Activated CD8-positive, alpha-beta memory T cell treated with anti-CD3 and anti-CD28 coated beads for 1 hour (primary cell): ENCODE results near the gene ATG10.
"Not testable (repeated sequence)": the region's sequence is repeated elsewhere in the genome, so short reads cannot be mapped to it uniquely, and the experiment has no call there.

Experiments used
- DNase-seq, 2 donors: peaks; one replicate each; pipeline ENCODE4 v3.0.0-alpha.2; 2020; ENCODE audit warnings: low read depth in 1 of 2; ENCODE audit errors: extremely low read depth in 1 of 2

ATG10 gene

GRCh38 chr5:82217917-82218316 is 246.1 kb downstream of the ATG10 start:
- no peak for DNase-seq

DNA sequence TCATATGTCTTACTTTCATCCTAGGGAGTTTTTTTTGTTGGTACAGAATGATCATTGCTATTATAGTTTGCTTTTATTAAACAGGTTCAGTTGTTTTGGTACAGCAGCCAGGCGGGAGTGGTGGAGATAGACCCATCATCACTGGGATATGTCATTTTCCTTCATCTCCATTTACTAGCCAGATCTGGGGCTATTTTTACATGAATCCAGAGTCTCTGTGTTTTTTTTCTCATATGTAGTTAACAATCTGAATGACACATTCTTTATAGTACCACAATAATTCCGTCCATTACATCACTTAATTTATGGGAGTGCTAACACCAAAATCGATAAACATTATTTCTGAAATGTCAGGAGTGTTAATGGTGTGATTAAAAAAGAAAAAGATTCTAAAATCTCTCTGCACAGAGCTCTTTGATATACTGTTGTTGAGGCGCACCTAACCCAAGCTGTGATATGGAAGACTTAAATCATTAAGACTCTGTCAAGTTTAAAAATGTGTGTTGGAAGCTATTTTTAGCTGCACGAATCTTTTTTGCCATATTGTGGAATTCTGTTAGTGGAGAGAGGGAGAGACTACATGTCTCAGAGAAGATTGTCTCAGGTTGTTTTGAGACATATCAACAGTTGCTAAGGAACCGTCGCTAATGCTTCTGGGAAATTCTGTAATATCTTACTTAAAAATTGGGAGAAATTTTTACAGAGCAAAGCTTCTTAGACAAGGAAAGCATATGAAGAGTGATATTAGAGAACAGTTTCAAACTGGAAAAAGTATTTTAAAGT is 246.7 kb downstream of the ATG10 start:
- no peak for DNase-seq

DNA sequence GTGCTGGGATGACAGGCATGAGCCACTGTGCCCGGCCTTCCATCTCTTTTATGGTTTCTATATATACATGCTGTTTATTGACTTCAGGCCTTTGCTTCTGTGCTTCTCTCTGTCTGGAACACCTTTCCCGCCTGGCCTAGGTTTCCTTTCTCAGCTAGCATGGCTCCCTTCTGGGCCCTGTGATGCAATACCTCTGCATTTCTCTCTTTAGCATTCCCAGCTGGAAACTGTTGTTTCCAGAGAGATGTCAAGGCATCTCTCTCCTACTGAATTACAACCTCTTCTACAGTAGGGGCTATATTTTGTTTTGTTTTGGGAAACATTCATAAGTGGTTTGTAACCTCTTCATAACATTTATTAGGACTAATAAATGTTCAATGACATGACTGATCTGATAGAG is 249.2 kb downstream of the ATG10 start:
- DNase-seq: no peak

DNA sequence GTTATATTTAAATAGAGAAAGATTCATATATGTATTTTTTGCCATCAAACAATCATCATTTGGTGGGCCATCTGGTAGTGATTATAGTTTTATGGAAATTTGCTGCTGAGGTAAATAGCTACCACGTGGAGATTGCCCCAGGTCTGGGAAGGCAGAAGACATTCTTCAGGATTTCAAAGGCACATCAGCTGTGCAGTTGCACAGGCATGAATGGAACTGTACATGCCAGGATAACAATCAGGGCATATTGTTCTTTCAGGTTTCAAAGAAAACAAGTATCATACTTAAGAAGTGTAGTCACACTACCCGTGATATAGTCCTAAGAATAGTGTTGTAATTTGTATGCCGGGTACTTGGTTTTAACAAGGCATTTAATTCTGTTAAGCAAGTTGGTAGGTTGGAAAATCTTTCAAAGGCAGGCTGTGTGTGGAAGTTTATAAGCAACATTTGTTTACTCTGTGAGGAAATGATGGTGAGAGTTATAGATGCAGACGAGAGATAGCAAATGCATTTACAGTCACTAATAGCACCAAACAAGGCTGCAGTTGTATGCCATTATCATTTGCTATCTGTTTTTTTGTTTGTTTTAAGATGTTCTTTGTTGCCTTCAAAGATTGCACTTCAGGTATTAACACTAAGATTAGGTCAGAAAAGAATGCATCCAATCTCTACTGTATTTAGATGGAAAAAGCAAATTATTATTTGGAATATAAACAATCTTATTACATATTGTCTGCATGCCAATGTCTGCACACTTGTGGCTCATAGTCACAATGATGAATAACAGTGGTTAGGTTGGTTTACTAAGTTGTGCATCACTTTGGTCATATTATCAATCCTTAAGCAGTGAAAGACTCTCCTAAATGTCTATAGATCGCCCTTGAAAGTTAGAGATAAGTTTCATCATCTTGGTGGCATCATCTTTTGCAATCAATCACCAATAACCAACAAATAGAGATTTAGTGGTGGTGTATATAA is 251.1 kb downstream of the ATG10 start:
- DNase-seq: no peak

- DNase-seq: peak; percentile 7 to 18
Observed at GRCh38 chr5:82225525-82226172, 253.8 kb downstream of the ATG10 start.

- no peak for DNase-seq
Observed at GRCh38 chr5:82234885-82235284, 263.1 kb downstream of the ATG10 start.

- no peak for DNase-seq
Observed at GRCh38 chr5:82244151-82244550, 272.3 kb downstream of the ATG10 start.

- DNase-seq: no peak
Observed at GRCh38 chr5:82244854-82245635, 273.2 kb downstream of the ATG10 start.

DNA sequence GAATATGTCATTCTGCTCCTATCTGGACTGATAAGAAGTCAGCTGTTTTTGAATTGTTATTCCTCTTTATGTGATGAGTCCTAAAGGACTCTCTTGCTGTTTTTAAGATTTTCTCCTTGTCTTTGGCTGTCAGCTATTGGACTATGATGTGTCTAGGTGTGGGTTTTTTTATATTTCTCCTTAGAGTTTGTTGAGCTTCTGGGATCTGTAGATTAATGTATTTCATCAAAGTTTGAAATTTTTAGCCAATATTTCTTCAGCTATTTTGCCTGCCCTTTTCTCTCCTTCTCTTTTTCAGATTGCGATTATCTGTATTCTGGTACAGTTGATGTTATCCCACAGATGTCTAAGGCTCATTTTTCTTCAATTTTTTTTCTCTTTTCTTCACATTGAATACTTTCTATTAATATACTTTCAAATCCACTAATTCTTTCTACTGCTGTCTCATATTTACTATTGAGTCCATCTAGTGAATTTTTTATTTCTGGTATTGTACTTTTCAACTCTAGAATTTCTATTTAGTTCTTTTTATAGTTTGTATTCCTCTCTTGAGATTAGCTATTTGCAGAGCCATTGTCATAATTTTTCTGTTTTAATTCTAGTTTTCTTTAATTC is 275.2 kb downstream of the ATG10 start:
- no peak for DNase-seq

DNA sequence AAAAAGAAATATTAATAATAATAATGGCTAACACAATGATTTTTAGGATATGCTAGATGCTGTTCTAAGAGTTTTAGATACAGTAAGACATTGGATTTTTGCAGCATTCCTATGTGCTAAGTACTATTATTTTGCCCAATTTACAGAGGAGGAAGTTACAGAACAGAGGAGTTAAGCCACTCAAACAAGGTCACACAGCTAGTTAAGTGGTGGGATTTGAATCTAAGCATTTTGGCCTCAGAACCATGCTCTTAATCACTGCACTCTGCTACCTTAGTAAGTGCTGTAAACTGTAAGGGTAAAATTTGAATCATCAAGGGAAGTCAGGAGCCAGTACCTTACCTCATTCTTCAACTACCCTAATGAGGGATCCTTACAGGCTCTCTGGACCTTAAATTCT is 280.9 kb downstream of the ATG10 start:
- DNase-seq: no peak

- DNase-seq: no peak
Observed at GRCh38 chr5:82255844-82256243, 284.0 kb downstream of the ATG10 start.

DNA sequence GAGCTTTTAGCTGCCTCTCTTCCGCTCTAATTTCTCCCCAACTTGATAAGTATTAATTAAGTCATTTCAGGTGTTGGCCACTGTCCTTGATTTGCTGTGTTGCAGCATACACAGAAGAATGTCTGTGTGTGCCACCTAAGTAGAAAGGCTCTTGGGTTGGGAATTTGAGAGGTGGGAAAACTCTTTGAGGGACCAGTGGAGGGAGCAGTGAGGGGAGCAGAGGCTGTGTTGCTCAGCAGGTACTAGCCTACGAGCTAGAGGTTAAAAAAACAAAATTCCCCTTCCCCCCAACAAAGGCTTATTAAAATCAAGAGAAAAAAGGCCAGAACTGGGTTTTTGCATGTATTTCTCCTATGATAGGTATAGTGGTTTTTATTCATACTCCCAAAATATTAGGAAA is 285.4 kb downstream of the ATG10 start:
- no peak for DNase-seq

- no peak for DNase-seq
Observed at GRCh38 chr5:82257729-82258128, 285.9 kb downstream of the ATG10 start.

GRCh38 chr5:82259172-82259800 is 287.5 kb downstream of the ATG10 start:
- no peak for DNase-seq

DNA sequence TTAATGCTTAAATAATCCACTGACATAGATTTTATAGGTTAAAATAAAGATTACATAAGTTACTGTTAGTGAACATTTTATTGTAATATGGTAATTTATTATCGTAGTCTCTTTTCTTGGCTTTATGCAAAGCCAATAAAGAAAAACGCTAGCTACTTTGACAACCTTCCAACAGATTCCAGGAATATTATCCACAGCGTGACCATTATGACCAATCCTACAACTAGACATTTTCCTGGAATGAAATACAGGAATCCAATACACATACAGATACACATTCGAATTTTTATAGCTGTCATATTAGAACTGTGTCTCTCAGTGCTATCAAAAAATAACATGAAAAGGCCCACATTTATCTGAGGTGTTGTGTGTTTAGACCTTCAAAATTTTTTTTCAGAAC is 293.2 kb downstream of the ATG10 start:
- DNase-seq: no peak

- not testable (repeated sequence) for DNase-seq
Observed at GRCh38 chr5:82267297-82267933, 295.6 kb downstream of the ATG10 start.

- not testable (repeated sequence) for DNase-seq
Observed at GRCh38 chr5:82269363-82269762, 297.5 kb downstream of the ATG10 start.

- not testable (repeated sequence) for DNase-seq
Observed at GRCh38 chr5:82272571-82273356, 300.9 kb downstream of the ATG10 start.
